SK-N-MC (cell line): ENCODE data around the gene SLC10A7.

Experiments used
- EZH2 ChIP-seq: fragments of 200-600 bp; sonication (generic); IDR thresholded peaks from one replicate; pipeline ENCODE4 v1.6.1; 2017; ENCODE audit warnings: antibody characterized with exemption
- POLR2AphosphoS5 ChIP-seq: IDR thresholded peaks from 2 replicates; pipeline ENCODE4 v1.6.1; 2012; ENCODE audit warnings: mild to moderate bottlenecking, low read depth, low read length, borderline replicate concordance

DNA sequence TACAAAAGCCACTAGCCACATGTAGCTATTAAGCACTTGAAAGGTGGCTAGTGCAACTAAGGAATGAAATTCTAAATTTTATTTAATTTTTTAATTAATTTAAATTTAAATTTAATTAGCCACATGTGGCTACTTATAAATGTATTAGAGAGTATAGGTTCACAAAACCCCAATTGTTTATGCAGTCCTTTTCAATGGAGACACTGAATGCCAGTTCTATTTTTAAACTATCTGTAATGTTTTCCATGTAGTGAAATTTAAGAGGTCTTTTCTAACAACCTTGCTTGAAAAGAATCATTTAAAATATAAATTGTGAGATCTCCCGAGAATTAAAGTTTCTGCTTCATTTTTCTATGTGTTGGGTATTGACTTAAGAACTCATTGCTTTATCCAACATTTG lies 154.4 kb downstream of the SLC10A7 start:
- TF ChIP-seq EZH2 (no peak), POLR2AphosphoS5 (no peak)
